Measurements from ENCODE around the gene VENTX.
"Not testable (repeated sequence)": the region's sequence is repeated elsewhere in the genome, so short reads cannot be mapped to it uniquely, and the experiment has no call there.

Gene VENTX

DNA sequence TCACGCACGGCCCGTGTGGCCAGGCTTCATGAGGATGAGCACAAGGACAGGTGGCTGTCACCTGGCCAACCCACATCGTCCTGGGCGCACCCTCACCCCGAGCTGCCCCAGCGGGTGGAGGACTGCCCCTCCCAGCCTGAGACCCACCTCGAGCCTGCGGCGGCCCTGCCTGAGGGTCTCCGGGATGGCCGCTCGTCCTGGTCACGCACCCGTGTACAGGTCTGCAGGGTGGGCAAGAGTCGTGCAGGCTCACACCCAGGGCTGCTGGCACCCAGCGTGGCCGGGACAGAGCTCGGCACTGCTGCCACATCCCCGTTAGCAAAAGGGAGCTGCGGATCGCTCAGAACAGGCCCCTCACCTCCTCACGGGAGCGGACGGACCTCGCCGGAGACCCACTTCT is 22.1 kb upstream of the VENTX start:
- H3K27ac ChIP-seq (ENCODE audit: insufficient read depth, low read length, poor library complexity, severe bottlenecking), result no peak overlapping the region

DNA sequence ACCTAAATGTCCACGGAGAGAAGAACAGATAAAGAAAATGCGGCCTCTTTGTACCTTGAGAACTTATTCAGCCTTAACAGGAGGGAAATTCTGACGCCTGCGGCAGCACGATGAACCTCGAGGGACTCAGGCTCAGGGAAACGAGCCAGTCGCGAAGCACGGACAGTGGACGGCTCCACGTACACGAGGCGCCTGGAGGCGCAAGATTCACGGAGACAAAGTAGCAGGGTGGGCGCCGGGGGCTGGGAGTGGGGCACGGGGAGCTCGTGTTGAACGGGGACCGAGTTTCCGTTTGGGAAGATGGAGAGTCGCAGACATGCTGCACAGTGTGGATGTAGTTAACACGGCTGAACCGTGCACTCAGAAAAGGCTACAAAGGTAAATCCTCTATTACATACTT is 20.9 kb upstream of the VENTX start:
- Histone ChIP-seq H3K9me3 (ENCODE audit: control insufficient read depth, low read length) (no peaks in the 10 kb centered on the region), H3K27ac (ENCODE audit: insufficient read depth, low read length, poor library complexity, severe bottlenecking) (no peak overlapping the region), H3K4me1 (ENCODE audit: control insufficient read depth, insufficient read depth, low read length, poor library complexity, severe bottlenecking) (no peaks in the 10 kb centered on the region), H3K27me3 (replicated peaks; ENCODE audit: control insufficient read depth, insufficient read depth, low read length, poor library complexity, severe bottlenecking) (peaks cover 3% of the 10 kb centered on the region), H3K4me3 (ENCODE audit: insufficient read depth, low read depth, low read length, poor library complexity, severe bottlenecking) (no peak overlapping the region), H3K36me3 (ENCODE audit: control insufficient read depth, insufficient read depth, low read length) (no peaks in the 10 kb centered on the region)
- DNase-seq, result no peak

More for the DNA sequence above, 22.1 kb upstream of the VENTX start:
- no peaks in the 10 kb centered on the region for H3K36me3 ChIP-seq (ENCODE audit: control insufficient read depth, insufficient read depth, low read length)
- H3K4me3 ChIP-seq (ENCODE audit: insufficient read depth, low read depth, low read length, poor library complexity, severe bottlenecking), result no peak overlapping the region
- no peak for DNase-seq
- H3K27me3 ChIP-seq (replicated peaks; ENCODE audit: control insufficient read depth, insufficient read depth, low read length, poor library complexity, severe bottlenecking), result peaks cover 3% of the 10 kb centered on the region
- H3K4me1 ChIP-seq (ENCODE audit: control insufficient read depth, insufficient read depth, low read length, poor library complexity, severe bottlenecking), result peaks cover 4% of the 10 kb centered on the region
- no peaks in the 10 kb centered on the region for H3K9me3 ChIP-seq (ENCODE audit: control insufficient read depth, low read length)

- Histone ChIP-seq H3K27me3 (replicated peaks; ENCODE audit: control insufficient read depth, insufficient read depth, low read length, poor library complexity, severe bottlenecking) (peaks cover 3% of the 10 kb centered on the region), H3K9me3 (ENCODE audit: control insufficient read depth, low read length) (no peaks in the 10 kb centered on the region), H3K4me3 (ENCODE audit: insufficient read depth, low read depth, low read length, poor library complexity, severe bottlenecking) (no peak overlapping the region), H3K4me1 (ENCODE audit: control insufficient read depth, insufficient read depth, low read length, poor library complexity, severe bottlenecking) (no peaks in the 10 kb centered on the region), H3K36me3 (ENCODE audit: control insufficient read depth, insufficient read depth, low read length) (no peaks in the 10 kb centered on the region), H3K27ac (ENCODE audit: insufficient read depth, low read length, poor library complexity, severe bottlenecking) (no peak overlapping the region)
- DNase-seq, result no peak
These were observed 19.7 kb upstream of the VENTX start for GRCh38 chr10:133217800-133218589.

DNA sequence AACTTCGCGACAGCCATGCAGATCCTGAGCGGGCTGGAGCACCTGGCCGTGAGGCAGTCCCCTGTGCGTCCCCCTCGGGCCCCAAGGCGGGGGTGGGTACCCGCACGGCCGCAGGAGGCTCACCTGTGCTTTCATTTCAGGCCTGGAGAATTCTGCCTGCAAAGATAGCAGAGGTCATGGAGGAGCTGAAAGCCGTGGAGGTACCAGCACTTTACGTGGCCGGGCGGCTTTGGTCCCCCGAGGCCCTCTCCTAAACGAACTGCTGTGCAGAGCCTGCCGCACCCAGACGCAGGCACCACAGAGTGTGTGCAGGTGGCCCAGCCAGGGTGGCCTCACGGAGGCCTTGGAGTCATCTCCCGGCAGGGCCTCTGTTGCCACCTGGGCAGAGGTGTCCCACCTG is 18.8 kb upstream of the VENTX start:
- Histone ChIP-seq H3K9me3 (ENCODE audit: control insufficient read depth, low read length) (no peaks in the 10 kb centered on the region), H3K4me1 (ENCODE audit: control insufficient read depth, insufficient read depth, low read length, poor library complexity, severe bottlenecking) (no peaks in the 10 kb centered on the region), H3K4me3 (ENCODE audit: insufficient read depth, low read depth, low read length, poor library complexity, severe bottlenecking) (no peak overlapping the region), H3K27me3 (replicated peaks; ENCODE audit: control insufficient read depth, insufficient read depth, low read length, poor library complexity, severe bottlenecking) (peaks cover 3% of the 10 kb centered on the region), H3K27ac (ENCODE audit: insufficient read depth, low read length, poor library complexity, severe bottlenecking) (no peak overlapping the region), H3K36me3 (ENCODE audit: control insufficient read depth, insufficient read depth, low read length) (no peaks in the 10 kb centered on the region)
- DNase-seq, result no peak

GRCh38 chr10:133219782-133220181 is 17.9 kb upstream of the VENTX start:
- peaks cover 3% of the 10 kb centered on the region for H3K27me3 ChIP-seq (replicated peaks; ENCODE audit: control insufficient read depth, insufficient read depth, low read length, poor library complexity, severe bottlenecking)
- no peak overlapping the region for H3K27ac ChIP-seq (ENCODE audit: insufficient read depth, low read length, poor library complexity, severe bottlenecking)
- DNase-seq, result no peak
- no peak overlapping the region for H3K4me3 ChIP-seq (ENCODE audit: insufficient read depth, low read depth, low read length, poor library complexity, severe bottlenecking)
- H3K9me3 ChIP-seq (ENCODE audit: control insufficient read depth, low read length), result no peaks in the 10 kb centered on the region
- H3K4me1 ChIP-seq (ENCODE audit: control insufficient read depth, insufficient read depth, low read length, poor library complexity, severe bottlenecking), result no peaks in the 10 kb centered on the region
- H3K36me3 ChIP-seq (ENCODE audit: control insufficient read depth, insufficient read depth, low read length), result no peaks in the 10 kb centered on the region

GRCh38 chr10:133221331-133221730 is 16.3 kb upstream of the VENTX start:
- Histone ChIP-seq H3K27ac (ENCODE audit: insufficient read depth, low read length, poor library complexity, severe bottlenecking) (no peak overlapping the region), H3K27me3 (replicated peaks; ENCODE audit: control insufficient read depth, insufficient read depth, low read length, poor library complexity, severe bottlenecking) (peaks cover 8% of the 10 kb centered on the region), H3K4me1 (ENCODE audit: control insufficient read depth, insufficient read depth, low read length, poor library complexity, severe bottlenecking) (no peaks in the 10 kb centered on the region), H3K36me3 (ENCODE audit: control insufficient read depth, insufficient read depth, low read length) (no peaks in the 10 kb centered on the region), H3K4me3 (ENCODE audit: insufficient read depth, low read depth, low read length, poor library complexity, severe bottlenecking) (no peak overlapping the region), H3K9me3 (ENCODE audit: control insufficient read depth, low read length) (no peaks in the 10 kb centered on the region)
- DNase-seq, result no peak

DNA sequence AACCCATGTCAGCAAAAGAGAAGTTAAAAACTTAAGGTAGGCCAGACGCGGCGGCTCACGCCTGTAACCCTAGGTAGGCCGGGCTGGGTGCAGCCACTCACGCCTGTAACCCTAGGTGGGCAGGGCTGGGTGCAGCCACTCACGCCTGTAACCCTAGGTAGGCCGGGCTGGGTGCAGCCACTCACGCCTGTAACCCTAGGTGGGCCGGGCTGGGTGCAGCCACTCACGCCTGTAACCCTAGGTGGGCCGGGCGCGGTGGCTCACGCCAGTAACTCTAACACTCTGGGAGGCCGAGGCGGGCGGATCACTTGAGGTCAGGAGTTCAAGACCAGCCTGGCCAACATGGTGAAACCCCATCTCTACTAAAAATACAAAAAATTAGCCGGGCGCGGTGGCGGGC is 15.9 kb upstream of the VENTX start:
- DNase-seq; H3K27me3 ChIP-seq (replicated peaks; ENCODE audit: control insufficient read depth, insufficient read depth, low read length, poor library complexity, severe bottlenecking); H3K27ac ChIP-seq (ENCODE audit: insufficient read depth, low read length, poor library complexity, severe bottlenecking); H3K4me1 ChIP-seq (ENCODE audit: control insufficient read depth, insufficient read depth, low read length, poor library complexity, severe bottlenecking); H3K4me3 ChIP-seq (ENCODE audit: insufficient read depth, low read depth, low read length, poor library complexity, severe bottlenecking); H3K36me3 ChIP-seq (ENCODE audit: control insufficient read depth, insufficient read depth, low read length); H3K9me3 ChIP-seq (ENCODE audit: control insufficient read depth, low read length): not testable (repeated sequence)

GRCh38 chr10:133224076-133224475 is 13.6 kb upstream of the VENTX start:
- H3K4me1 ChIP-seq (ENCODE audit: control insufficient read depth, insufficient read depth, low read length, poor library complexity, severe bottlenecking), result no peaks in the 10 kb centered on the region
- H3K4me3 ChIP-seq (ENCODE audit: insufficient read depth, low read depth, low read length, poor library complexity, severe bottlenecking), result no peak overlapping the region
- no peak for DNase-seq
- H3K27ac ChIP-seq (ENCODE audit: insufficient read depth, low read length, poor library complexity, severe bottlenecking), result no peak overlapping the region
- H3K36me3 ChIP-seq (ENCODE audit: control insufficient read depth, insufficient read depth, low read length), result no peaks in the 10 kb centered on the region
- no peaks in the 10 kb centered on the region for H3K9me3 ChIP-seq (ENCODE audit: control insufficient read depth, low read length)
- H3K27me3 ChIP-seq (replicated peaks; ENCODE audit: control insufficient read depth, insufficient read depth, low read length, poor library complexity, severe bottlenecking), result peaks cover 6% of the 10 kb centered on the region

DNA sequence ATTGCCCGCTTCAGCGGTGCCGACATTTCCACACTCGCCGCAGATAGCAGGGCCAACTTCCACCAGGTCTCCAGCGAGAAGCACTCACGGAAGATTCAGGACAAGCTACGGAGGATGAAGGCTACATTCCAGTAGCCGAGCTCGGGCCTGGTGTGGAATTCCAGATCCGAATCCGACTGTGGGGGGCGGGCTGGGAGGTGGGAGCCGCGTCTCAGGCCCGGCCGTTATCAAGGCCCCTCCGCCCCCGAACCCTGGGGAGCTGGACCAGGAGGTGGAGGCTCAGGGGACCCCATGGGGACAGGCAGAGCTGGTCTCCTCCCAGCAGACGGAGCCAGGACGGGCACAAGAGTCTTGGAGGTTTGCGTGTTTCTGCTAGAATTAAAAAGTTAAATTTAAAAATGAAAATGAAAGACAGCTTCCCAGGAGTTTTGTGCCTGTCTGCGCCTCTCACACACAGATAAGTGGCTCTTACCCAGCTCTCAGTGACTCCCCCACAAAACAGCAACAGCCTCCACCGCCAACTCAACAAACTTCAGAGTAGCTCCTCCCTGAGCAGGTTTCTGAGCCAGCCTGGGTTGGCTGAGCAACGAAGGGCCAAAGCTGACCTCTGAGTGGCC is 12.8 kb upstream of the VENTX start:
- no peaks in the 10 kb centered on the region for H3K9me3 ChIP-seq (ENCODE audit: control insufficient read depth, low read length)
- DNase-seq, result no peak
- H3K4me1 ChIP-seq (ENCODE audit: control insufficient read depth, insufficient read depth, low read length, poor library complexity, severe bottlenecking), result no peaks in the 10 kb centered on the region
- H3K27me3 ChIP-seq (replicated peaks; ENCODE audit: control insufficient read depth, insufficient read depth, low read length, poor library complexity, severe bottlenecking), result peaks cover 11% of the 10 kb centered on the region
- no peak overlapping the region for H3K27ac ChIP-seq (ENCODE audit: insufficient read depth, low read length, poor library complexity, severe bottlenecking)
- no peaks in the 10 kb centered on the region for H3K36me3 ChIP-seq (ENCODE audit: control insufficient read depth, insufficient read depth, low read length)
- no peak overlapping the region for H3K4me3 ChIP-seq (ENCODE audit: insufficient read depth, low read depth, low read length, poor library complexity, severe bottlenecking)

DNA sequence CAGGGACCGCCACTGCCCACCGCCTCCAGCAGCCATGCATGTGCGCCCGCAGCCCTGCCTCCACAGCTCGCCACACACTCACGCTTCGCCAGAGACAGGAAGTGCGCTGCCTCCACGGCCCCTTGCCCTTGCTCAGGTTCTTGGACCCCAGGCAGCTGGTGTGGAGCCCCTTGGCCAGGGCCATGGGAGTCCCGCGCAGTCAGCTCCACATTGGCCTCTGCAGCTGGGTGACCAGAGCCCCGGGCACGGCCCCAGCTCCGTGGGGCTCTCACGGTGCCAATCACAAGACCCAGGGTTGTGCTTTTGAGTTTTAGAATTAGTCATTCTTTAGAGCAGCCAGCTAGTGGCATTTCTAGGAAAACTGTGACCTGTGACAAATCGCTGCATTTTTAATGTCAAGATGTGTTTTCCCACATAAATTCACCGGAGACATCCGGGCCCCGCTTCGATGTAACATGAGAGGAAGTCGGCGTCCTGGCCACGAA is 11.9 kb upstream of the VENTX start:
- peaks cover 14% of the 10 kb centered on the region for H3K27me3 ChIP-seq (replicated peaks; ENCODE audit: control insufficient read depth, insufficient read depth, low read length, poor library complexity, severe bottlenecking)
- H3K4me1 ChIP-seq (ENCODE audit: control insufficient read depth, insufficient read depth, low read length, poor library complexity, severe bottlenecking), result no peaks in the 10 kb centered on the region
- DNase-seq, result no peak
- no peaks in the 10 kb centered on the region for H3K9me3 ChIP-seq (ENCODE audit: control insufficient read depth, low read length)
- H3K36me3 ChIP-seq (ENCODE audit: control insufficient read depth, insufficient read depth, low read length), result no peaks in the 10 kb centered on the region
- H3K4me3 ChIP-seq (ENCODE audit: insufficient read depth, low read depth, low read length, poor library complexity, severe bottlenecking), result no peak overlapping the region
- H3K27ac ChIP-seq (ENCODE audit: insufficient read depth, low read length, poor library complexity, severe bottlenecking), result no peak overlapping the region

Data from effector memory CD4-positive, alpha-beta T cell (primary cell).